ENCODE data around the gene GFAP.

GRCh38 chr17:44921122-44921882 is 6.0 kb upstream of the GFAP start:
- TF ChIP-seq KLF9 (tag by site-specific recombination; IDR thresholded peaks at IDR 0.05; ENCODE audit: low read depth) (no peak), ZNF274 (IDR thresholded peaks at IDR 0.05; ENCODE audit: low read length) (no peak), ZNF274 (tag by site-specific recombination; IDR thresholded peaks at IDR 0.05; ENCODE audit: borderline replicate concordance) (no peak), ZNF792 (tag by site-specific recombination; IDR thresholded peaks at IDR 0.05) (no peak), CTCF (tag by site-specific recombination; IDR thresholded peaks at IDR 0.05) (no peak), MEIS1 (CRISPR knock-in tag; IDR thresholded peaks at IDR 0.05; ENCODE audit: borderline replicate concordance) (no peak), TCF7L2 (IDR thresholded peaks at IDR 0.05; ENCODE audit: borderline replicate concordance, low read depth, low read length) (no peak), ZNF133 (tag by site-specific recombination; IDR thresholded peaks at IDR 0.05) (no peak), ZBTB8A (tag by site-specific recombination; IDR thresholded peaks at IDR 0.05) (no peak), ZBTB48 (tag by site-specific recombination; IDR thresholded peaks at IDR 0.05) (no peak), ZNF311 (tag by site-specific recombination; IDR thresholded peaks at IDR 0.05; ENCODE audit: borderline replicate concordance) (no peak), ZNF266 (tag by site-specific recombination; IDR thresholded peaks at IDR 0.05; ENCODE audit: low read depth) (no peak), ZNF473 (tag by site-specific recombination; IDR thresholded peaks at IDR 0.05) (no peak), ZBTB1 (tag by site-specific recombination; IDR thresholded peaks at IDR 0.05) (no peak), PATZ1 (tag by site-specific recombination; IDR thresholded peaks at IDR 0.05) (no peak)

Data from HEK293 (cell line).